Adrenal gland (tissue), 12 donors: ENCODE measurements around the gene KDM4B. TPM values are rescaled to one million over a fixed set of nuclear protein-coding genes. Genes with fewer than 3 reads are reported as not detected.

ENCODE experiments used
- DNase-seq, 7 donors: peaks; one replicate each; pipeline ENCODE4 v3.0.0-alpha.2; 2019 to 2020
- H3K27ac ChIP-seq, 5 donors: fragments of 200-600 bp; sonication (generic) in 4 of 5; 1 replicate in 3 of 5; 2 replicates in 2 of 5; pipeline versions ENCODE4 v1.5.1 to v1.8.0; 2016 to 2020; ENCODE audit warnings: mild to moderate bottlenecking in 1 of 5
- H3K27me3 ChIP-seq: fragments of 200-600 bp; 2 replicates; pipeline ENCODE4 v1.8.0; 2021
- H3K36me3 ChIP-seq, 2 donors: fragments of 200-600 bp; replicated peaks in 1 of 2; 1 replicate in 1 of 2; 2 replicates in 1 of 2; pipeline versions ENCODE4 v1.5.1 to v1.8.0; 2018 to 2022
- H3K4me1 ChIP-seq, 2 donors: fragments of 200-600 bp; replicated peaks in 1 of 2; 1 replicate in 1 of 2; 2 replicates in 1 of 2; pipeline versions ENCODE4 v1.5.1 to v1.8.0; 2018 to 2021
- H3K4me3 ChIP-seq, 4 donors: fragments of 200-600 bp; sonication (generic) in 3 of 4; one replicate each; pipeline ENCODE4 v1.5.1; 2016 to 2018
- H3K9me3 ChIP-seq, 3 donors: fragments of 200-600 bp; sonication (generic) in 1 of 3; replicated peaks in 1 of 3; 1 replicate in 2 of 3; 2 replicates in 1 of 3; pipeline versions ENCODE4 v1.5.1 to v1.8.0; 2016 to 2021
- POLR2A ChIP-seq, 2 donors: fragments of 450-650 bp; IDR thresholded peaks; one replicate each; pipeline ENCODE4 v1.6.1; 2017; ENCODE audit warnings: antibody characterized with exemption in 2 of 2, mild to moderate bottlenecking in 2 of 2, moderate library complexity in 1 of 2
- WGBS, 4 donors: extraction: QIAGEN DNeasy Blood & Tissue Kit in 2 of 4; methylation state at CpG; one replicate each; pipeline versions ENCODE4 v1.1.5 to v1.1.7; 2013 to 2017; 5-methylcytosine and 5-hydroxymethylcytosine counted together
- intact Hi-C, 2 donors: fragments of 100-400 bp; cut with DNase I; formaldehyde crosslinking; loops; one replicate each; pipeline versions ENCODE4 v1.14.1 to v1.15.0; 2022 to 2023
- polyA plus RNA-seq, 3 donors: library from polyadenylated mRNA; stranded (reverse); fragments of 200-250 nt in 2 of 3; fragments of 350-450 nt in 1 of 3; fragmentation: Illumina TruSeq in 1 of 3; extraction: RNeasy Lipid Tissue Mini Kit (QIAGEN cat#74804) in 1 of 3; gene quantifications; one replicate each; pipeline ENCODE4 v1.2.3, GENCODE V29; 2013 to 2014
- total RNA-seq, 9 donors: library from RNA; depleted of rRNA in 4 of 9; stranded (reverse); fragments of >200 nt in 4 of 9; fragments of 120-200 nt in 1 of 9; fragmentation: NEBNext Ultra II Directional in 1 of 9; extraction: Animal tissue kit (Norgen Biotek cat#: 25700) in 1 of 9; gene quantifications; one replicate each; pipeline versions ENCODE4 v1.1.0 to v1.2.4, GENCODE V29; 2013 to 2023
- TF ChIP-seq, protein P1 (sequence below), 6 experiments: fragments of 450-650 bp in 4 of 6; fragments of 200-600 bp in 2 of 6; sonication (generic) in 1 of 6; IDR thresholded peaks; 1 replicate in 5 of 6; 2 replicates in 1 of 6; pipeline versions ENCODE4 v1.5.1 to v1.8.0; 2016 to 2021; ENCODE audit warnings: antibody characterized with exemption in 6 of 6, mild to moderate bottlenecking in 2 of 6, moderate library complexity in 1 of 6
- donor health status: healthy with polysubstance abuse.
- donor health status: Bipolar disorder and iron deficiency.
- donor health status: DM: yes; HTN: yes; CAD: no.
- donor health status: DM: no; HTN: no; CAD: no.
- donor health status: DM: no; HTN: no; CAD: no.
- donor health status: DM: yes; HTN: yes; CAD: no.

Gene KDM4B
- total and polyA plus RNA-seq, 12 donors = 9.8 to 65.1 (median 39.9) TPM

DNA sequence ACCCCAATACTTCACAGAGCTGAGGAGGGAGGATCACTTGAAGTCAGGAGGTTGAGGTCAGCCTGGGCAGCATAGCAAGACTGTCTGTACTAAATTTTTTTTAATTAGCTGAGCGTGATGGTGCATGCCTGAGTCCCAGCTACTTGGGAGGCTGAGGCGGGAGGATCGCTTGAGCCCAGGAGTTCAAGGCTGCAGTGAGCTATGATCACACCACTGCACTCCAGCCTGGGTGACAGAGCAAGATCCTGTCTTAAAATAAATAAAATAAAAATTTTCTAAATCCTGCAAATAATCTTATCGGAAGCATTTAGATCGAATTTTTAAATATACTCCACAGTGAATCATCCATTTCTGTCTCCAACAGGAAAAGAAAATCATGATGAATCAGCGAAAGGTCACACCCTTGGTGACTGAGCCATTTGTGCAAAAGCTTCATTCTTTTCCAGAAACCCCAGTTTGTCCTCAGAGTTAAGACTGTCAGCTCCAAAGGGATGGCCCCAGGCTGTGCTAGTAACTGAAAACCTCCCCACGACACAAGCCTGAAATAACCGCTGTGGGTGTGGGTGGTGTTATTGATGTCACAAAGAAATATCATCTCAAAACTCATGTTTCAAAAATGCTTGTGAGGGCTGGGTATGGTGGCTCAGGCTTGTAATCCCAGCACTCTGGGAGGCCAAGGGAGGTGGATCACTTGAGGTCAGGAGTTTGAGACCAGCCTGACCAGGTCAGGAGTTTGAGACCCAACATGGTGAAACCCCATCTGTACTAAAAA is 204.1 kb downstream of the KDM4B start:
- no peak overlapping the region for H3K4me3 ChIP-seq
- peak in 6 of 7 donors; percentile 45 to 67 (median 54) for DNase-seq

DNA sequence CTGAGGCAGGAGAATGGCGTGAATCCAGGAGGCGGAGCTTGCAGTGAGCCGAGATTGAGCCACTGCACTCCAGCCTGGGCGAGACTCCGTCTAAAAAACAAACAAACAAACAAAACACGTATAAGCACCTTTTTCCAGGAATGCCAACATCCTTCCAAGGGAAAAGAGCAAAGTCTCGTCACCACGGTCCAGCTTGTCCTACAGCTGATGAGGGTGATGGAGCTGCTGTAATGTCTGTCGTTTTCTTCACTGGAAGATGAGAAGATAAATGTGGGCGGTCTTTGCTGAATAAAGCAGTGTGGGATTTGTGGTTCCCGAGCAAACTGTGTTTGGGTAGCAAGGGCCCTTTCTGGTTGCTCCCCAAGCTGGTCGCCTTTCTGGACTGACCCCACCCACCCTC is 205.1 kb downstream of the KDM4B start:
- no peaks in the 10 kb centered on the region for H3K36me3 ChIP-seq
- H3K27me3 ChIP-seq = no peaks in the 10 kb centered on the region
- H3K4me1 ChIP-seq = no peaks in the 10 kb centered on the region
- TF ChIP-seq, protein P1, sequence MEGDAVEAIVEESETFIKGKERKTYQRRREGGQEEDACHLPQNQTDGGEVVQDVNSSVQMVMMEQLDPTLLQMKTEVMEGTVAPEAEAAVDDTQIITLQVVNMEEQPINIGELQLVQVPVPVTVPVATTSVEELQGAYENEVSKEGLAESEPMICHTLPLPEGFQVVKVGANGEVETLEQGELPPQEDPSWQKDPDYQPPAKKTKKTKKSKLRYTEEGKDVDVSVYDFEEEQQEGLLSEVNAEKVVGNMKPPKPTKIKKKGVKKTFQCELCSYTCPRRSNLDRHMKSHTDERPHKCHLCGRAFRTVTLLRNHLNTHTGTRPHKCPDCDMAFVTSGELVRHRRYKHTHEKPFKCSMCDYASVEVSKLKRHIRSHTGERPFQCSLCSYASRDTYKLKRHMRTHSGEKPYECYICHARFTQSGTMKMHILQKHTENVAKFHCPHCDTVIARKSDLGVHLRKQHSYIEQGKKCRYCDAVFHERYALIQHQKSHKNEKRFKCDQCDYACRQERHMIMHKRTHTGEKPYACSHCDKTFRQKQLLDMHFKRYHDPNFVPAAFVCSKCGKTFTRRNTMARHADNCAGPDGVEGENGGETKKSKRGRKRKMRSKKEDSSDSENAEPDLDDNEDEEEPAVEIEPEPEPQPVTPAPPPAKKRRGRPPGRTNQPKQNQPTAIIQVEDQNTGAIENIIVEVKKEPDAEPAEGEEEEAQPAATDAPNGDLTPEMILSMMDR (IDR thresholded peaks at IDR 0.05) = no peak
- TF ChIP-seq POLR2A (IDR thresholded peaks at IDR 0.05) = no peak
- intact Hi-C loops = no loop called here
- H3K27ac ChIP-seq = no peak overlapping the region
- WGBS, 4 donors = 81 to 88% (median 84%) methylated on average over 11 to 12 of the region's 12 CpGs
- no peaks in the 10 kb centered on the region for H3K9me3 ChIP-seq
- H3K4me3 ChIP-seq = no peak overlapping the region
- no peak for DNase-seq

More for the DNA sequence above, 204.1 kb downstream of the KDM4B start:
- no peaks in the 10 kb centered on the region for H3K4me1 ChIP-seq
- H3K36me3 ChIP-seq = no peaks in the 10 kb centered on the region
- H3K27ac ChIP-seq = peak overlapping the region in 2 of 5 donors; percentile 33 to 50
- intact Hi-C loops = no loop called here
- no peak for TF ChIP-seq POLR2A (IDR thresholded peaks at IDR 0.05)
- TF ChIP-seq, protein P1 (IDR thresholded peaks at IDR 0.05) = peak in 1 of 6 experiments; percentile 2
- WGBS, 4 donors = 34 to 38% (median 35%) methylated on average over 8 of the region's 8 CpGs
- H3K27me3 ChIP-seq = no peaks in the 10 kb centered on the region
- no peaks in the 10 kb centered on the region for H3K9me3 ChIP-seq

DNA sequence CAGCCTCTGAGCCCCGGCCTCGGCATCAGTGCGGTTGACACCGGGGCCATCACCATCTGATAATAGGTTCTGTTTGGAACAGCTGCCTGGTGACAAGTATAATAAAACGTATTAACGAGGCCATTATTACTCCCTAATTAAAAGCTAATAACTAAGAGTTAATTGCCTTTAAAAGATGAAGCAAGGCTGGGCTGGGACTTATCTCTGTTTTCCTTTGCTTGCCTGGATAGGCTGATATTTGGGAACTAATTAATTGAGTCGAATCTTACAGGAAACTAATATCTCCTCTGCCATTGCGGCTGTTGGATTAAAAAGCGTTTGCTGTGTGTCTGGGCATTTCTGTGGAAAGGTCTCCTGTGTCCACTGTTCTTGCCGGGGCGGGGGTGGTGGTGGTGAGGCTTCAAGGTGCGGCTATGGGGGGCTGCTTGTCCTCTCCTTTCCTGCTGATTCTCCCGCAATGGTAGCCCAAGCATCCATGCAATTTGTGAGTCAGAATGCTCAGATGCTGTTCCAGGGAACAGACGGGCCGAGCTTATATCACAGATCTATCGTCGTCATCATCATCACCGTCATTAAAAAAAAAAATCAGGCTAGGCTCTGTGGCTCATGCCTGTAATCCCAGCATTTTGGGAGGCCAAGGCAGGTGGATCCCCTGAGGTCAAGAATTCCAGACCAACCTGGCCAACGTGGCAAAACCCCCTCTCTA is 209.0 kb downstream of the KDM4B start:
- WGBS, 4 donors = 69 to 87% (median 80%) methylated on average over 16 to 19 of the region's 19 CpGs
- Histone ChIP-seq H3K4me3 (no peak overlapping the region), H3K27me3 (no peaks in the 10 kb centered on the region), H3K36me3 (no peaks in the 10 kb centered on the region), H3K27ac (no peak overlapping the region), H3K9me3 (no peaks in the 10 kb centered on the region), H3K4me1 (no peaks in the 10 kb centered on the region)
- no peak for TF ChIP-seq POLR2A (IDR thresholded peaks at IDR 0.05)
- TF ChIP-seq, protein P1 (IDR thresholded peaks at IDR 0.05) = no peak
- no peak for DNase-seq
- intact Hi-C loops = no loop called here

DNA sequence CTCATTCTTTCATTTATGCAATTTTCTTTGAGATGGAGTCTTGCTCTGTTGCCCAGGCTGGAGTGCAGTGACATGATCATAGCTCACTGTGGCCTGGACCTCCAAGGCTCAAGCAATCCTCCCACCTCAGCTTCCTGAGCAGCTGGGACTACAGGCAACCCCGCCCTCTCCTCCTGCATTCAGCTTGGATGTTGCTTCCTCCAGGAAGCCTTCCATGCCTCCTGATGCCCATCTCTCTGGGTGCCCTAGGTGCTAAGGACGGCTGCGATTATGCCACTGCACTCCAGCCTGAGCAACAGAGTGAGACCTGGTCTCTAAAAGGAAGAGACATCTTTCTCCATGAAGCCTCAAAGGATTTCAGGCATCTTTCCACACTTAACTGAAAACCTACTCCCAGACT is 209.9 kb downstream of the KDM4B start:
- no peak for DNase-seq
- no peak overlapping the region for H3K27ac ChIP-seq
- no peaks in the 10 kb centered on the region for H3K9me3 ChIP-seq
- WGBS, 4 donors = 85 to 97% (median 96%) methylated on average over 3 of the region's 3 CpGs
- intact Hi-C loops = no loop called here
- TF ChIP-seq, protein P1 (IDR thresholded peaks at IDR 0.05) = no peak
- no peak for TF ChIP-seq POLR2A (IDR thresholded peaks at IDR 0.05)
- H3K4me1 ChIP-seq = no peaks in the 10 kb centered on the region
- no peaks in the 10 kb centered on the region for H3K27me3 ChIP-seq
- H3K36me3 ChIP-seq = no peaks in the 10 kb centered on the region
- no peak overlapping the region for H3K4me3 ChIP-seq
